ENCODE data around the gene IL36RN.

IL36RN gene

DNA sequence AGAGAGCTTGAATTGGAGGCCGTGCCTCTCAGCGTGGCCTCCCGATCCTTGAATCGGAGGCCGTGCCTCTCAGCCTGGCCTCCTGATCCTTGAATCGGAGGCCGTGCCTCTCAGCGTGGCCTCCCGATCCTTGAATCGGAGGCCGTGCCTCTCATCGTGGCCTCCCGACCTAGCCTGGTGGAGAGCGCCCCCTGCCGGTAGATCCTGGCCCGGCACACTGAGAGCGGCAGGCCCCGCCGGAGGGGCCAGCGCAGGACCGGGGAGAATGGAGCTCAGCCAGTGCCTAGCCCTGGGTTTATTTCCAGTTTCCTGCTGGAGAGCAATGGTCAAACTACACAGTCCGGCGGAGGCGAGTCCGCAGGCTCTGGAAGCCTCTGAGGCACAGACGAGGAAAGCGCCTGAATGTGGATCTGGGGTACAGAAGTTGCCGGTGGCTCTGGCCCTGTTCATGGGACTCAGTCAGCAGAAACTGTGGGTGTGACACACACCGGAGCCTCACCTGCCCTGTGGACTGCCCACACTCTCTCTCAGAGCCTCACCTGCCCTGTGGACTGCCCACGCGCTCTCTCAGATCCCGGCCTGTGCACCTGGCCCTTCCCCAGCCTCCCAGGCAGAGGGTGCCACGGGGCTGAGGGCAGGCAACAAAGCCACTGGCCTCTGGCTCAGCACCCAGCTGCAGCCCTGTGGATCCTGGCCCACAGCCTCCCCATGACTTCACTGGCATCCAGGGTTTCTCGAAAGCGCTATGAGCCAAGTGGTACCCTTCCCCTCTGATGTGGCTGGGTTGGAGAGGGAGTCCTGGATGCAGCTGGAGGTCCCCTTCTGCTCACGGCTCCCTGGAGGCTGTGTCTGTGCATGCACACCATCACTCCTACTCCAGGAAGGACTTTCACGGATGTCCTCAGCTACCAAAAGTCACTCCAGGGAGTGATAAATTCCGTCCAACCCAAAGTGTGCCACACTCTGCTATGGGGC lies 7.8 kb upstream of the IL36RN start:
- no peak for DNase-seq

GRCh38 chr2:113052396-113052917 lies 6.5 kb upstream of the IL36RN start, which contains the start of gene IL36B:
IL36B (minus strand) TSS chr2:113052867.
- no peak for DNase-seq

DNA sequence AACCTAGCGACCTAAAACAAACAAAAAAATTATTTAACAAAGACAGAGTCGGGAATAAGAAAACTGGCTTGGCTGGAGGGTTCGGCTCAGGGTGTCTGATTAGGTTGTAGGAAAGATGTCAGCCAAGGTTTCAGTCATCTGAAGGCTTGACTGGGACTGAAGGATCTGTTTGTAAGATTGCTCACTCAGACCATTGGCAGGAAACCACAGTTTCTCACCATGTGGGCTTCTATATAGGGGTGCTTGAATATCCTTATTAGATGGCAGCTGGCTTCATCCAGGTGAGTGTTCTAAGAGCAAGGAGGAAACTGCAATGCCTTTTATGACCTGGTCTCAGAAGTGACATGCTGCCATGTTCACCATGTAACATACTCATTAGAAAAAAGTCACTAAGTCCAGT lies 5.3 kb upstream of the IL36RN start:
- DNase-seq: no peak

DNA sequence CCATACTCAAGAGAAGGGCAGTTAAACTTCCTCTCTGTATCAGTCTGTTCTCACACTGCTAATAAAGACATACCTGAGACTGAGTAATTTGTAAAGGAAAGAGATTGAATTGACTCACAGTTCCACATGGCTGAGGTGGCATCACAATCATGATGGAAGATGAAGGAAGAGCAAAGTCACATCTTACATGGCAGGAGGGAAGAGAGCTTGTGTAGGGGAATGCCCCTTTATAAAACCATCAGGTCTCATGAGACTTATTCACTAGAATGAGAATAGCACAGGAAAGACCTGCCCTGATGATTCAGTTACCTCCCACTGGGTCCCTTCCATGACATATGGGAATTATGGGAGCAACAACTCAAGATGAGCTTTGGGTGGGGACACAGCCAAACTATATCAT lies 4.9 kb upstream of the IL36RN start:
- no peak for DNase-seq

GRCh38 chr2:113056521-113056920 lies 2.5 kb upstream of the IL36RN start:
- DNase-seq: no peak

GRCh38 chr2:113057117-113057516 lies 1.9 kb upstream of the IL36RN start:
- DNase-seq: no peak

GRCh38 chr2:113058411-113058994 lies 495 bp upstream of the IL36RN start:
- no peak for DNase-seq

- DNase-seq: no peak
Observed at GRCh38 chr2:113060396-113060795, 1.4 kb downstream of the IL36RN start.

DNA sequence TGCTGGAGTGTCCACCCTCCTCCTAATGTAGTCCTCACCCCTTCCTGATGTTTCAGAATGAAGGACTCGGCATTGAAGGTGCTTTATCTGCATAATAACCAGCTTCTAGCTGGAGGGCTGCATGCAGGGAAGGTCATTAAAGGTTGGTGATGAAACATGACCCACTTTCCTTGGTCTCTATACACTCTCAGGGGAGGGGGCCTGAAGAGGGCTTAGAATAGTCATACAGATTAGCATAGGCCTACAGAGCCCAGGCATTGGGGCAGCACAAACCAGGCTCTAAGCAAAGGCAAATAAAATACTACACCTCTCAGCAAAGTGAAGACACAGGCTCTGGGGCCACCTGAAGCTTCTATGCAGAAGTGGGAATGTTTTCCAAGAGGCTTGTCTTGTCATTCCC lies 1.8 kb downstream of the IL36RN start:
- DNase-seq: no peak

- DNase-seq: no peak
Observed at GRCh38 chr2:113061241-113061640, 2.2 kb downstream of the IL36RN start.

DNA sequence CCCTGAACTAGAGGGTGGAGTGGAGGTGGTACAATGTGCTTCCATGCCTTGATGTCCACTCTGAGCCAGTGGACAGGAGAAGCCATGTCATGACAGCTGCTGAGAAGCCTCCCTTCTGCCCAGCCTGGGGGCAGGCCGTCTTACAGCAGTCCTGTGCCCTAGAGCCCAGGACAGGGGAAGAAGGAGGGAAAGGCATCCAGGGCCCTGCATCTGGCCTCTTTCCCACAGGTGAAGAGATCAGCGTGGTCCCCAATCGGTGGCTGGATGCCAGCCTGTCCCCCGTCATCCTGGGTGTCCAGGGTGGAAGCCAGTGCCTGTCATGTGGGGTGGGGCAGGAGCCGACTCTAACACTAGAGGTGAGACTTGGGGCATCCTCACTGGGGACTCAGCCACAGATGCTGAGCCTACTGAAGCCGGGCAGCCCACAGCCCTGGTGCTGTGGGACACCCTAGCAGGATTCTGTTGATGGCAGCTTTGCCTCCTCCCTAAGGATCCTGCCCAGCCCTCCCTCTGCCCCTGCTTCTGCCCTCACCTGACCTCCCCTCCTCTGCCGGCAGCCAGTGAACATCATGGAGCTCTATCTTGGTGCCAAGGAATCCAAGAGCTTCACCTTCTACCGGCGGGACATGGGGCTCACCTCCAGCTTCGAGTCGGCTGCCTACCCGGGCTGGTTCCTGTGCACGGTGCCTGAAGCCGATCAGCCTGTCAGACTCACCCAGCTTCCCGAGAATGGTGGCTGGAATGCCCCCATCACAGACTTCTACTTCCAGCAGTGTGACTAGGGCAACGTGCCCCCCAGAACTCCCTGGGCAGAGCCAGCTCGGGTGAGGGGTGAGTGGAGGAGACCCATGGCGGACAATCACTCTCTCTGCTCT lies 3.1 kb downstream of the IL36RN start:
- no peak for DNase-seq

DNA sequence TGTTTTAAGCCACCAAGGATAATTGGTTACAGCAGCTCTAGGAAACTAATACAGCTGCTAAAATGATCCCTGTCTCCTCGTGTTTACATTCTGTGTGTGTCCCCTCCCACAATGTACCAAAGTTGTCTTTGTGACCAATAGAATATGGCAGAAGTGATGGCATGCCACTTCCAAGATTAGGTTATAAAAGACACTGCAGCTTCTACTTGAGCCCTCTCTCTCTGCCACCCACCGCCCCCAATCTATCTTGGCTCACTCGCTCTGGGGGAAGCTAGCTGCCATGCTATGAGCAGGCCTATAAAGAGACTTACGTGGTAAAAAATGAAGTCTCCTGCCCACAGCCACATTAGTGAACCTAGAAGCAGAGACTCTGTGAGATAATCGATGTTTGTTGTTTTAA lies 5.3 kb downstream of the IL36RN start:
- no peak for DNase-seq

DNA sequence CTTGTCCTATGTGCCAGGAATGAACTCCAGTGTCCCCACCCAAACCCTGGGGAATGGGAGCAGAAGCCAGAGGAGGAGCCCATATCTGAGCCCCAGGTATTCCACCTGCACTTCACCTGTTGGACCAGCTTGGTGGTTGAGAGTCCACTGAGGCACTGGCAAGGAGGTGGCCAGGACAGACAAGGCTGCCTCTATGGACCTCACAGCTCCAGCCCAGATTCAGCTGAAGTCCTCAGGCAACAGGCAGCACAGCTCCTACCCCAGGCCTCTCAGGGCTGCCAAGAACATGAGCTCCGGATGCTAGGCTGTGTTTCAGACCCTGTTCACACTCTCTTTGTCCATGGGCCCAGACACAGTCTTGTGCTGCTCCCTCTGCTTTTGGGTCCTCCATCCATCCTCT lies 5.9 kb downstream of the IL36RN start:
- no peak for DNase-seq

DNA sequence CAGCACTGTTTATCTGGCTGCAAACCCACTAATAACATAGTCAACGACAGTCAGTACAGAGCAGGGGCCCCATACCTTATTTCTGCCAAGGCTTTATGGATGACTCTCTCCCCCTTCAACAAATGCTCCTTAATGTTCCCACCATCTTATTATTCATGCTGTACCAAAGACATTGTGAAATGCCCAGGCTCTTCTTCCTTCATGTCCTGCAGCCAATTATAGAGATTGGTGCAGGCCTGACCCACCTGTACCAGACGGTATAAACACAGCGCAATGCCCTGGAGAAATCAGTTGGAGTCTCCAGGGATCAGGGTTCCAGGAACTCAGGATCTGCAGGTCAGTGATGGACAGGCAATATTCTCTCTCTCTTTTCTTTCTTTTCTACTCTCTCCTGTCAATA lies 8.7 kb downstream of the IL36RN start, which contains the start of gene IL1F10:
Gene IL1F10 (plus strand): TSS at position 290 of the 400 bp plus-strand sequence. CDS start 4,769 bp downstream, outside the sequence.
- no peak for DNase-seq

DNA sequence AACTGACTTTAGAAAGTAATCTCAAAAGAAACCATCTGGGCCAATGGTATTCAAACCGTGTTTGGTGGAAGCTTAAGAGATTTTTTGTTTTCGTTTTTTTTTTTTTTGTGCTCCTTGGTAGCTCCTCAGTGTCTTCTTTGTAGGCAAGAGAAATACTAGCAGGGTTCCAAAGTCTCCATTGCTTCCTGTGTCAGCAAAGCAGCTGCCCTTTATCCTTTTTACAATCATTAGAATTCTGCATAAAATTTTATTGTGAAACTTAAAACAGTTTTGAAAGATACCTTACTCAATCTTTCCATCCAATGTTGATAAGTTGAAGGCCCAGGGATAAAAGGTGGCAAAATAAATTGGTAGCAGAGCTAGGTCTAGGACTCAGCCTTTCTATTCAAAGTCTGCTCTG lies 9.3 kb downstream of the IL36RN start:
- no peak for DNase-seq

DNA sequence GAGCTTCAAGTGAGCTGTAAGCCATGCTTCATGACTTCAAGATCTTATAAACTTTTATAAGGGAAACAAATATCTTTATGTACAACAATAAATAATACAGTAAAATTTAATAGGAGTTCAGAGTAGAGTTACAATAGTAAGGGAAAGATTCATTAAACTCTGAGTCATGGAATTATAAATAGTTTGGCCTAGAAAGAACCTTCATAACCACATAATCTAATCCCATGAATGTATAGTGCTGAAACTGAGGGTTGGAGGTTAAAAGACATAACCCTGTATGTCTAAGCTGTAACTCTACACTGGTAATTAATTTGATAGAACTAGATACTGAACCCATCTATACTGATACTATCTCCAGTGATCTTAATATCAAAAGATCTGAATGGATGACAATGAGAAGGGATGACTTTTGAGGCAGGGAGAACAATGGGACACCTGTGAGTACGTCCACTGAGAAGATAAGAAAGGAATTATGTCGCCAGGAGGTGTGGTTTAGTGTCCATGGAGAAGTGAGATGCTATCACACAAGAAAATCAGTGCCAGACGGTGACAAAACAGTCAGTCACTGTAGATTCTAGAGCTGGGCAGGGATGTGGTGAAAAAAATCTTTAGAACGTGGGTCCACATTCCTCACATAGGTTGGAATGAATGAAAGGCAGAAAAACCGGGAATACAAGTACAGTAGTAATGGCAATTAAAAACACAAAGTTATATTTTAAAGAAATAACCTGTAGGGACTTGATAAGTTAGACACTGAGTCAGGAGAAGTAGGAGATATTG lies 9.9 kb downstream of the IL36RN start:
- no peak for DNase-seq

DNA sequence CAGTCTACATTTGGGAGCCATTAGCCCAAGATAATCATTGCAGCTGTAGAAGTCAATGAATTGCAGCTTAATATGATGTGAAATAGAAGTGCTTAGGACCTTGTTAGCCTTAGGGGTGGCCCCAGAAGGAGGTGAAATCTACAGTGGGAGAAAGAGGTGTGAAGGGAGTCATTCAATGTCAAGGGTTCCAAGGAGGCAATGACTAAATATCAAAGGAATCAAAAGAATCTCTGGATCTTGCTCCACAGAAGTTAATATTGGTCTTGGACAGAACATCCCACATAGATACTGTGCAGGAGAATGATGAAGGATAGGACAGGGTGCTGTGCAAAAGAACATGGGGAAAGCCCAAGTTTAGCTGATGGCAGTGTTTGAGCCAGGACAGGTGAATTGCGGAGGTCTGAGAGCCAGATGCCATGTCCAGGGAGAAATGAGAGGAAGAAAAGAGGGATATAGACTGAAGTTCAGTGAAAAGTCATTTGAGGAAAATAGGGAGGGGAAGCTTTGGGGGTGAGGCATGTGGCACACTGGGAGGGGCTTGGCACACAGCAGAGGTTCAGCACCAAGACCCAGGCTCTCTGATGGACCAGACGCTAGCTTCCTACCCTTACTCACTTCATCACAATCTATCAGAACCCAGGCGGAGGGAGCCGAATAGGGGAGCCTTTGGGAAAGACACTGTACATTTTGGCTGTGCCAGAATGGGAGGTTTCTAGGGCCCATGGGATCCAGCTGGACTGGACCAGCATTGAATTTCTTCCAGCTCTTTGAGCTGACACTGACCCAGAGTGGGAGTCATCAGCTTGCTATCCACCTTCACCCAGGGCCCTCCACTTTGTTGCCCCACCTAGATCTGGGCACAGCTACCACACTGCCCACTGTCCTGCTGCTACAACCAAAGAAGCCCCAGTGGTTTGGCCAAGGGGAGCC lies 10.9 kb downstream of the IL36RN start:
- no peak for DNase-seq

- no peak for DNase-seq
Observed at GRCh38 chr2:113070606-113070975, 11.6 kb downstream of the IL36RN start.

DNA sequence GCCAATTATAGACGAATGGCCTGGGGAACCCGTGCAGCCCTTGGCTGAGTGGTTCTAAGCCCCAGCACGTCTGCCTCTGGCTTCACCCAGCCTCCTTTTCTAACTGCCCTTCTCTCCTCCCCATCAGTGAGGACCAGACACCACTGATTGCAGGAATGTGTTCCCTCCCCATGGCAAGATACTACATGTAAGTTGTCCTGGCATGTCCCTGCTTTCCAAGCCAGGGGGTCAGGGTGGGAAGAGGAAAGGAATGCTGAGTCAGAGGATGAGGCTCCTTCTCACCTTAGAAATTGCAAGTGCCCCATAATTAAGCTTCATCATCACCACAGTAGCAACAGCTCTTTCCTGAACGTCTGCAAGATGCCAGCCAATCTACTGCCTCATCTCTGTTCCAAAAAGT lies 13.6 kb downstream of the IL36RN start:
- no peak for DNase-seq

- no peak for DNase-seq
Observed at GRCh38 chr2:113073325-113073834, 14.4 kb downstream of the IL36RN start.

GRCh38 chr2:113075030-113075429 lies 16.0 kb downstream of the IL36RN start:
- DNase-seq: no peak
